MG63 (cell line): ENCODE data around the gene TMEM163. TPM values are rescaled to one million over a fixed set of nuclear protein-coding genes. Genes with fewer than 3 reads are reported as not detected.
"Not testable (repeated sequence)": the region's sequence is repeated elsewhere in the genome, so short reads cannot be mapped to it uniquely, and the experiment has no call there.

ENCODE experiments used
- DNase-seq: peaks from one replicate; pipeline ENCODE4 v3.0.0-alpha.2; 2020
- H3K27me3 ChIP-seq: fragments of 250-450 bp; sonication (Bioruptor Pico); 2 replicates; pipeline ENCODE4 v1.5.1; 2020; ENCODE audit warnings: mild to moderate bottlenecking, moderate library complexity
- H3K36me3 ChIP-seq: fragments of 250-450 bp; sonication (Bioruptor Pico); 2 replicates; pipeline ENCODE4 v1.5.1; 2020; ENCODE audit warnings: mild to moderate bottlenecking, moderate library complexity
- H3K4me3 ChIP-seq: fragments of 250-450 bp; sonication (Bioruptor Pico); 2 replicates; pipeline ENCODE4 v1.5.1; 2020; ENCODE audit warnings: mild to moderate bottlenecking, moderate library complexity
- H3K9me3 ChIP-seq: fragments of 250-450 bp; sonication (Bioruptor Pico); 2 replicates; pipeline ENCODE4 v1.5.1; 2020; ENCODE audit warnings: mild to moderate bottlenecking, moderate library complexity
- total RNA-seq: library from RNA; depleted of rRNA; stranded (reverse); fragments of >200 nt; shearing (Covaris generic); gene quantifications from 2 replicates; pipeline ENCODE4 v1.2.3, GENCODE V29; 2014; ENCODE audit warnings: low replicate concordance

Gene TMEM163
- total RNA-seq, 1 experiment from 2014 or later: not detected

- not testable (repeated sequence) for H3K9me3 ChIP-seq, H3K36me3 ChIP-seq, H3K4me3 ChIP-seq, H3K27me3 ChIP-seq
- DNase-seq: peak; percentile 2
Observed at GRCh38 chr2:134589171-134590083, 129.4 kb downstream of the TMEM163 start.

- Histone ChIP-seq H3K36me3 (no peaks in the 10 kb centered on the region), H3K4me3 (no peak overlapping the region), H3K27me3 (no peaks in the 10 kb centered on the region), H3K9me3 (peaks cover 2% of the 10 kb centered on the region; the same call in 1 of the 2 replicates)
- DNase-seq: no peak
Observed at GRCh38 chr2:134588556-134588955, 130.2 kb downstream of the TMEM163 start.

- H3K36me3 ChIP-seq: no peaks in the 10 kb centered on the region
- no peaks in the 10 kb centered on the region for H3K27me3 ChIP-seq
- H3K9me3 ChIP-seq: peaks cover 2% of the 10 kb centered on the region; the same call in 1 of the 2 replicates
- no peak overlapping the region for H3K4me3 ChIP-seq
- DNase-seq: no peak
Observed at GRCh38 chr2:134586326-134586965, 132.4 kb downstream of the TMEM163 start.

- no peaks in the 10 kb centered on the region for H3K9me3 ChIP-seq
- no peaks in the 10 kb centered on the region for H3K27me3 ChIP-seq
- no peak for DNase-seq
- no peak overlapping the region for H3K4me3 ChIP-seq
- H3K36me3 ChIP-seq: no peaks in the 10 kb centered on the region
Observed at GRCh38 chr2:134583997-134584520, 134.7 kb downstream of the TMEM163 start.

GRCh38 chr2:134583462-134583861 is 135.3 kb downstream of the TMEM163 start:
- Histone ChIP-seq H3K36me3 (no peaks in the 10 kb centered on the region), H3K9me3 (no peaks in the 10 kb centered on the region), H3K27me3 (no peaks in the 10 kb centered on the region), H3K4me3 (no peak overlapping the region)
- DNase-seq: no peak

- DNase-seq: no peak
- Histone ChIP-seq H3K36me3 (no peaks in the 10 kb centered on the region), H3K9me3 (no peaks in the 10 kb centered on the region), H3K27me3 (no peaks in the 10 kb centered on the region), H3K4me3 (no peak overlapping the region)
Observed at GRCh38 chr2:134582547-134582899, 136.3 kb downstream of the TMEM163 start.

GRCh38 chr2:134581877-134582546 is 136.8 kb downstream of the TMEM163 start:
- H3K36me3 ChIP-seq: no peaks in the 10 kb centered on the region
- H3K27me3 ChIP-seq: no peaks in the 10 kb centered on the region
- no peaks in the 10 kb centered on the region for H3K9me3 ChIP-seq
- no peak overlapping the region for H3K4me3 ChIP-seq
- DNase-seq: no peak

GRCh38 chr2:134578316-134578715 is 140.5 kb downstream of the TMEM163 start:
- Histone ChIP-seq H3K9me3 (no peaks in the 10 kb centered on the region), H3K4me3 (no peak overlapping the region), H3K36me3 (no peaks in the 10 kb centered on the region), H3K27me3 (no peaks in the 10 kb centered on the region)
- no peak for DNase-seq

- no peaks in the 10 kb centered on the region for H3K27me3 ChIP-seq
- H3K4me3 ChIP-seq: no peak overlapping the region
- no peaks in the 10 kb centered on the region for H3K9me3 ChIP-seq
- H3K36me3 ChIP-seq: no peaks in the 10 kb centered on the region
- no peak for DNase-seq
Observed at GRCh38 chr2:134576478-134576877, 142.3 kb downstream of the TMEM163 start.

- Histone ChIP-seq H3K4me3 (no peak overlapping the region), H3K27me3 (no peaks in the 10 kb centered on the region), H3K36me3 (no peaks in the 10 kb centered on the region), H3K9me3 (no peaks in the 10 kb centered on the region)
- no peak for DNase-seq
Observed at GRCh38 chr2:134575888-134576287, 142.9 kb downstream of the TMEM163 start.

- DNase-seq: no peak
- no peaks in the 10 kb centered on the region; the same call in 1 of the 2 replicates for H3K27me3 ChIP-seq
- no peak overlapping the region for H3K4me3 ChIP-seq
- no peaks in the 10 kb centered on the region for H3K36me3 ChIP-seq
- H3K9me3 ChIP-seq: no peaks in the 10 kb centered on the region
Observed at GRCh38 chr2:134574611-134575330, 144.0 kb downstream of the TMEM163 start.

GRCh38 chr2:134573724-134574123 is 145.1 kb downstream of the TMEM163 start:
- no peak overlapping the region for H3K4me3 ChIP-seq
- H3K27me3 ChIP-seq: no peaks in the 10 kb centered on the region; the same call in 1 of the 2 replicates
- DNase-seq: no peak
- no peaks in the 10 kb centered on the region for H3K9me3 ChIP-seq
- H3K36me3 ChIP-seq: no peaks in the 10 kb centered on the region

GRCh38 chr2:134573085-134573370 is 145.8 kb downstream of the TMEM163 start:
- H3K4me3 ChIP-seq: no peak overlapping the region
- no peak for DNase-seq
- no peaks in the 10 kb centered on the region; the same call in 1 of the 2 replicates for H3K27me3 ChIP-seq
- no peaks in the 10 kb centered on the region for H3K36me3 ChIP-seq
- no peaks in the 10 kb centered on the region for H3K9me3 ChIP-seq

GRCh38 chr2:134572314-134573084 is 146.3 kb downstream of the TMEM163 start:
- DNase-seq: no peak
- Histone ChIP-seq H3K36me3 (no peaks in the 10 kb centered on the region), H3K9me3 (no peaks in the 10 kb centered on the region), H3K27me3 (no peaks in the 10 kb centered on the region; the same call in 1 of the 2 replicates), H3K4me3 (no peak overlapping the region)

- Histone ChIP-seq H3K9me3 (no peaks in the 10 kb centered on the region), H3K36me3 (no peaks in the 10 kb centered on the region), H3K27me3 (no peaks in the 10 kb centered on the region; the same call in 1 of the 2 replicates), H3K4me3 (no peak overlapping the region)
- DNase-seq: no peak
Observed at GRCh38 chr2:134570676-134571075, 148.1 kb downstream of the TMEM163 start.

GRCh38 chr2:134568413-134568812 is 150.4 kb downstream of the TMEM163 start:
- Histone ChIP-seq H3K36me3 (no peaks in the 10 kb centered on the region), H3K27me3 (peaks cover 4% of the 10 kb centered on the region; the same call in 1 of the 2 replicates), H3K4me3 (no peak overlapping the region), H3K9me3 (no peaks in the 10 kb centered on the region)
- no peak for DNase-seq
